Dedifferentiated amniotic fluid mesenchymal stem cell (primary cell): ENCODE data around the gene EZH2.

Experiments
- DNase-seq: peaks from one replicate; pipeline ENCODE4 v3.0.0-alpha.2; 2016; ENCODE audit errors: extremely low spot score

EZH2 gene

DNA sequence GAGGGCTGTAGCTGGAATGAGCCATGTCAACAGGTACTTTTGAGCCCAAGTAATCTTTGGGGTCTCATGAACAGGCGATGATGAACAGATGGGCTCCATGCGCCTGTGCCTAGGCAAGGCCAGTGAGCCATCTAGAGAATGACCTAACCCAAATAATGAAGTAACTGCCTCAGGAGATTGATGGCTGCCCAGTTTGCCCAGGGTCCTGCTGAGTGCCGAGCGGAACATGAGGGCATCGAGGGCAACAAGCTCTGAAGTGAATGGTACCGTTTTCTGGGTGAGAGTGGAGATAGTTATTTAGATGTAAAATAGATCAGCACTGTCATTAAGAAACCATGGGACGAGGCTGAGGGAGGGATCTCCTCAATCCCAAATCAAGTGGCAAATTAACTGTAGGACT lies 77.9 kb downstream of the EZH2 start:
- no peak for DNase-seq

GRCh38 chr7:148804343-148805235 lies 79.5 kb downstream of the EZH2 start:
- no peak for DNase-seq

GRCh38 chr7:148803094-148803493 lies 81.0 kb downstream of the EZH2 start:
- no peak for DNase-seq

DNA sequence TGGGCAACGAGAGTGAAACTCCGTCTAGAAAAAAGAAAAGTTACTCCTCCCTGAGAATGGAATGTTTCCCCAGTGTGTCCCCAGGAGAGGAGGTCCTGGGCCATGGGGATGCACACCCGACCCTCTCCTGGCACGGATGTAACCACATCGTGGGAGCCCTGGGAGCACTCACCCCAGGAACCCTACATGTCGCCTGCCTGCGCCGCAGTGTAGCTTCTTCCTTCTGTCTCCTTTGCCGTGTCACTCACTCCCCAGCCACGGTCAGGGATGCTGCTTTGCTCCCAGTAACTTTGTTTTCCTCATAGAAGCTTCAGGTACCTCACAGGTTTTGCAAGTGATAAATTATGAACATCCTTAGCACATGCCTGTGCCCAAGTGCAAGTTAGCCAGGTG lies 82.0 kb downstream of the EZH2 start:
- no peak for DNase-seq

- no peak for DNase-seq
Measured at GRCh38 chr7:148800677-148801076, 83.4 kb downstream of the EZH2 start.

DNA sequence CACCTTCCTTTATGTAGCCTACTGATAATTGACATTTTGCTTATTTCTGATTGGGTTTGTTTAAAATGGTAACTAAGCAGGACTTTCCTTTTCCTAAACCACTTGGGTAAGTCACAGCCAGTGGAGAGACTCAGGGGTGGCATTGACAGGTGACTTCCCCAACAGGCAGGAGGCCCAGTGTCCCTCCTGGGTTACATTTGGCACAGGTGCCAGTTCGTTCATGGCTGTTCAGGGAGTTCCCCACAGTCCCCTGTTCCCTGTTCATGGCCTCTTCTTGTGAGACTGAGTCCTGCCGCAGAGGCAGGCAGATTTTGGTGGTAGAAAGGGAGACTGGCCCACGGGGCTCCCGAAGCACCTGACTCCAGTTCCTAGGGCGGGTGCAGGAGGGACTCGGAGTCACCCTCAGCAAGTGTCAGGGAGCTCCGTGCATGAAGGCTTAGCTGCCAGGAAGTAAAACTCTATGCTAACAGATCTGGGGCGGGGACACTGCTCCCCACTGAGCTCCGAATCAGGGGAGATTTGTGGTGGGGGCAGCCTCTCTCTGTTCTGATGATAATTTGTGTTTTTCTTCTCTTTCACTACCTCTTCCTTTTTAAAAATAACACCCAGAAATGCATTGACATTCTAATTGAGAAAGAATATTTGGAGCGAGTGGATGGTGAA lies 84.1 kb downstream of the EZH2 start:
- DNase-seq: no peak

DNA sequence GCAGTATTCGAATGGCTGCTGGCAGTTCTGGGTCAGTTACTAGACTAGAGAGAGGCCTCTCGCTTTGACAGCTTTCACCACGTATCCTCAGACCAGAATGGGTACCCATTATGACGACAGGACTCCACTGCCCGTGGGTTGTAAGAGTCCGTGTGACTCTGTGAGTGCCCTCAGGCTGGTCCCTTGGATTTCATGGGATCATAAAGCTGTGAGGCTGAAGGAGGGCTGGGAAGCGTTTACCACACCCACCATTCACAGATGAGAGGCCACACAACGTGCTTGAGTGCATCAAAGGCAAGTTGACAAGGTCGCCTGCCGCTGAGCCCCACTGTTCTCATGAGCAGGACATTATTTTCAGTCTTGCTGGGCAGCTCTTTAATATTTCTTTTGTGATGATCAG lies 87.2 kb downstream of the EZH2 start:
- no peak for DNase-seq

DNA sequence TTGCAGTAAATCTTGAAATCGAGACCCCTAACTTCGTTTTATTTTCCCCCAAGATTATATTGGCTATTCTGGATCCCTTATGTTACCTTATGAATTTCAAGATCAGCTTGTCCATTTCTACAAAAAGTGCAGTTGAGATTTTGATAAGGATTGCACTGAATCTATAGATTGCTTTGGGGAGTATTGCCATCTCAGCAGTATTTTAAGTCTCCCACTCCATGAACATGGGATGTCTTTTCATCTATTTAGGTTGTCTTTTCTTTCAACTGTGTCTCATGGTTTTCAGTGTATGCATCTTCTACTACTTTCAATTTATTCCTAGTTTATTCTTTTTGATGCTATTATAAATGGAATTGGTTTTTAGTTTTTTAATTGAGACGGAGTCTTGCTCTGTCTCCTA lies 89.6 kb downstream of the EZH2 start:
- no peak for DNase-seq

DNA sequence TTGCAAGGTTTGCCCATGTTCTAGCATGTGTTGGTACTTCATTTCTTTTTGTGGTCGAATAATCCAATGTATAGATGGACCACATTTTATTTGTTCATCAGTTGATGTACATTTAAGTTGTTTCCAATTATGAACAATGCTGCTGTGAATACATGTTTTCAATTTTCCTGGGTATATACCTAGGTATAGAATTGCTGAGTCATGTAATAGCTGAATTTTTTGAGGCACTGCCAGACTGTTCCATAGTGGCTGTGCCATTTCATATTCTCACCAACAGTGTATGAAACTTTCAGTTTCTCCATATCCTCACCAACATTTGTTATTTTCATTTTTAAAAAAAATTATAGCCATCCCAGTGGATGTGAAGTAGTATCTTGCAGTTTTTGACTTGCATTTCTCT lies 90.5 kb downstream of the EZH2 start:
- no peak for DNase-seq

- no peak for DNase-seq
Measured at GRCh38 chr7:148791546-148791945, 92.5 kb downstream of the EZH2 start.

- no peak for DNase-seq
Measured at GRCh38 chr7:148790850-148791249, 93.2 kb downstream of the EZH2 start.

DNA sequence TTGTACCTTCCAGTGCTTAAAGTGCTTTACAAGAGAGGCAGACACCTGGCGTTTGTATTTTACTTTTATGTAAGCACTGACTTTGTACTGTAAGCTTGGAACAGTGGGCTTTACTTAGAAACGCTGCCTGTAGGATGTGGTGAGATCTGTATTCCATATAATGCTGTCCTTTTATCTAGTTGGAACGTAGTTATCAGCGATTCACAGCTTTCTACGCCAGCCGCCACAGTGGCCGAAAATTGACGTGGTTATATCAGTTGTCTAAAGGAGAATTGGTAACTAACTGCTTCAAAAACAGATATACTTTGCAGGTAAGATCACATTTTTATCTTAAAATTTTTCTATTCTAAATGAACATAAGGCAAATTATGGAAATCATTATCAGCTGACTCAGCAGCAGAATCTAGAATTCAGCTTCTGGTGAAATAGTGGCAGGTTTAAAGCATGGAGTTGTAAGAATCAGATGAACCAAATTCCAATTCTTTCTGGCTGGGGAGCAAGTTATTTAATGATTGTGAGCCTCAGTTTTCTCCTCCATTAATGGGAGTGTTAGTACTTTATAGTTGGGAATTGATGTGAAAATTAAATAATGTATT lies 93.9 kb downstream of the EZH2 start:
- DNase-seq: no peak

DNA sequence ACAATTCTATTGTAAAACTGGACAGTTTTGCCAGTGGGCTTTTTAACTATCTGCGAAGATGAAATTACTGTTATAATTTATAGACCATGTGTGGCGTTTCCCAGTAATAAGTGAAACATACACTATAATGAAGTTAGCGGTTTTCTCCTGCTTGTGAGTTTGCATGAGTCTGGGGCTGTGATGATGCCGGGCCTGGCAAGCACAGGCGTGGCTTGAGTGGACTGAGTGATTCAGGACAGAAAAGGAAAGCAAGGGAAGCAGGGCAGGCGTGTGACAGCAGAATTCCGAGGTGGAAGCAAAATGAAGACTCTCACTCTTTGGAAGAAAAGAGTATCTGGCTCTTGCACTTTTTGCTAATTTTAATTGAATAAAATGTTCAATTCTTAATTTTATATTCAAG lies 94.9 kb downstream of the EZH2 start:
- DNase-seq: no peak

GRCh38 chr7:148787571-148788295 lies 96.4 kb downstream of the EZH2 start:
- no peak for DNase-seq

DNA sequence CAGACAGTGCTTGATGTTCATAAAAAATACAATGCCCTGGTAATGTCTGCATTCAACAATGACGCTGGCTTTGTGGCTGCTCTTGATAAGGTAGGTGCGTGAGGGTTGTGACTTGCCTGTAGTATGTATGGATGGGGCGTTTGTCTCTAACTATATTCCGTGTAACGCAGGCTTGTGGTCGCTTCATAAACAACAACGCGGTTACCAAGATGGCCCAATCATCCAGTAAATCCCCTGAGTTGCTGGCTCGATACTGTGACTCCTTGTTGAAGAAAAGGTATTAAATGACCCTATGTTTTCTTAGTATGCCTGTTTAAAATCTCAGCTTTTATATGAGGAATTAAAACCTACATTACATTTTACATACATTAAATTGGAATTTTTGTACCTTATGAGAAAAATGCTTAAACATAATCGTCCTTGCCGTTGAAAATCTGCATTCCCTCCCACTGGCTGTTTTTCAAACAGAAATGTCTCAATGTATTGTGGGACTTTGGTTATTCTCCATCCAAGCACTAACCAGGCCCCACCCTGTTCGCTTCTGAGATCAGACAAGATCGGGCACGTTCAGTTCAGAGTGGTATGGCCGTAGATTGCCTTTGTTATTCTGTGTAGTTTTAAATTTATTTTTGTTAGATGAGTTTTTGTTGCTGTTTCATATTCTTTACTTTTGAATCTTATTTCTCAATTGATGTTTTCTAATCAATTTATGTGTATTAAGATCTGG lies 100.1 kb downstream of the EZH2 start:
- no peak for DNase-seq

- DNase-seq: no peak
Measured at GRCh38 chr7:148782757-148783456, 101.2 kb downstream of the EZH2 start.

DNA sequence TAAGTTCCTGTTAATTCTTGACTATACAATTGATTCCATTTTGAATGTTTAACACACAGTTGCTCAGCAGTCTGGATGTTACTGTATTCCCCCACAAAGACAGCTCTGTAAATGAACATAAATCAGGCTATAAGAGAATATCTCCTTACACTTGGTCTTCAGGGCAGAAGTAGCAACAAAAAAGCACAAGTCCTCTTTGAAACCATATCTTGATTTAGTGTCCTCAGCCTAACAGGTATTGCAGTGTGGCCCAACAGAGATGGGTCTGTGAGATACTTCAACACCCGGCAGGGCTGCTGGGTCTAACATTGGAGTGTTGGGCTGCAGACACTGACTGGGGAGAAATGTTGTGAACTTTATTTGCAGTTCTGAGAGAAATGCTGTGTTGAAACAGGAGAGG lies 109.6 kb downstream of the EZH2 start:
- no peak for DNase-seq

GRCh38 chr7:148773334-148773733 lies 110.8 kb downstream of the EZH2 start:
- no peak for DNase-seq

- DNase-seq: peak; percentile 41
Measured at GRCh38 chr7:148772297-148773089, 111.6 kb downstream of the EZH2 start.

DNA sequence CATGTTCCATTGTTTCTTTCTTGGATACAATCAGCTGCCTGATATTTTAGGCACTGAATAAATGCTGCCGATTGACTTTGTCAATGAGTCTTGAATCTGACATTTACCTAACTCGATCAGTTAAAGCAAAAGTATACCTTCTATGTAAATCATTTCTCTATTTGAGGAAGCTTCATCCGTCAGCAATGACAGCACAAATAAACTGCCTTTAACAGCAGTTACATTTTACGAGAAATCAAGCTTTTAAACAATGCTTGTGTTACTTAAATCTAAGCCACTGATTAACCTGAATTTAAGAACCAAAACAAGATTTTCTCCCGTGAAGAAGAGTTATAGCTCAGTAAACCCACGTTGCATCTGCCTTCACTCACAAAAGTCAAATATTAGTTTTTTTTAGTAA lies 114.1 kb downstream of the EZH2 start:
- DNase-seq: no peak
